ENCODE data around the gene TIMM22. TPM values are rescaled to one million over a fixed set of nuclear protein-coding genes. Genes with fewer than 3 reads are reported as not detected.

TIMM22 gene
- total RNA-seq, 1 experiment from 2014 or later = 14.0 TPM

DNA sequence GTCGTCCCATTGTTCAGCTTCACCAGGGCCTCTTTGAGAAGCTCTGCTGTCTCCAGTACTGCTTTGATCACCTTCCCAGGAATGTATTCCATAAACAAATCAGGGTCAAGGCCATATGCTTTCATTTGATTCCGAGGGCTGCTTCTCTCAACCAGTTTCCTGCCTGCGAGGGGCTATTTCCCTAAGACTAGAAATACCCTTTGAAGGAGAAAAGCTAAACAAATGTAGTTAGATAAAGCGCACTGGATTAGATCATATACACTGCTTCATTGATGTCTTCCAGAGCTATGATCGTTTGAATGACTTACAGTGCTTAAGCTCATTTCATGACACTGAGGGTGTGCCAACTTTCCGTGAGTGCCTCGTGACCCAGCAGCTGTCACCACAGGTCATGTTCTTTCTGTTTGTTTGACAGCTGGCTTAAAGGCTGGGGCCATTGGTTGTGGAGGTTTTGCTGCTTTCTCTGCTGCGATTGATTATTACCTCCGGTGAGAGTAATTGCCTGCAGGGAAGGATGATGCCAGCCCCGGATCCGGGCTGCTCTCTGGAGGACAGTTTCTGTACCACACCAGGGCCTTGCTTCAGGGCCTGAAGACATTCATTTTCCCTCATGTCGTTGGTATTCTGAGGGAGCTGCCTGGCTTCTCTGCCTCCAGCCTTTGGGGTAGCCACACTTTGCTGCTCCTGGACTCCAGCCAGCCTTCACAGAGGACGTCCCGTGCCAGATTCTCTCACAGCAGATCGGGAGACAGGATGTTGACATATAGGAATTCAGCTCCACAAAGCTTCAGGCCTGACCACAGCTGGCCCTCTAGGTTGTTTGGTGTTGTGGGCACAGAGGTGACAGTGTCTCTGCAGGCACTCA, 3.9 kb downstream of the TIMM22 start:
- Histone ChIP-seq H3K27ac (ENCODE audit: low read depth, low read length) (no peak overlapping the region), H2AFZ (ENCODE audit: low read depth, low read length, poor library complexity, severe bottlenecking) (no peak overlapping the region), H3K4me2 (ENCODE audit: low read length) (no peak overlapping the region), H3K36me3 (ENCODE audit: control insufficient read depth in 1 of 2, insufficient read depth in 2 of 2, low read length in 2 of 2) (peaks cover 29 to 33% of the 10 kb centered on the region in 2 experiments), H3K4me3 (replicated peaks in 1 of 2; ENCODE audit: low read depth in 1 of 2, low read length in 2 of 2) (no peak overlapping the region), H4K20me1 (ENCODE audit: insufficient read depth) (peaks cover 4% of the 10 kb centered on the region; the same call in 1 of the 2 replicates), H3K4me1 (ENCODE audit: control insufficient read depth in 1 of 2, insufficient read depth in 2 of 2, low read length in 2 of 2) (peaks cover 8 to 18% of the 10 kb centered on the region in 2 experiments; a peak in 3 of 4 replicates), H3K9ac (ENCODE audit: low read length) (no peak overlapping the region), H3K9me3 (ENCODE audit: control insufficient read depth in 1 of 2, insufficient read depth in 1 of 2, low read depth in 1 of 2, low read length in 2 of 2) (no peaks in the 10 kb centered on the region), H3K9me2 (ENCODE audit: insufficient read depth) (no peaks in the 10 kb centered on the region), H3K27me3 (ENCODE audit: insufficient read depth, low read length) (no peaks in the 10 kb centered on the region), H3K79me2 (ENCODE audit: insufficient read depth, low read length) (peaks cover 34% of the 10 kb centered on the region)
- no peak for DNase-seq (ENCODE audit: low read depth, low spot score)
- ATAC-seq = no peak
- ChIA-PET CTCF (interaction anchor here (1.6 kb wide), 1 partner anchor 57 kb away, joined by 3 read pairs; no protein-coding TSS in a partner anchor), POLR2A (no interaction called here), RAD21 (ENCODE audit: low non-redundant PET in 1 of 2, low total read pairs in 2 of 2, uncharacterized antibody in 2 of 2, unreplicated experiment in 2 of 2) (no interaction called here)
- BruUV-seq (replicated peaks) = no TSS peak
- intact Hi-C loops (cut with micrococcal nuclease) = no loop called here
- no peak for TF ChIP-seq JUND (IDR thresholded peaks at IDR 0.05)

GRCh38 chr17:1001640-1002411, 4.9 kb downstream of the TIMM22 start:
- TSS peak; percentile 14 for BruUV-seq (replicated peaks)
- Histone ChIP-seq H3K9ac (ENCODE audit: low read length) (no peak overlapping the region), H3K9me2 (ENCODE audit: insufficient read depth) (no peaks in the 10 kb centered on the region), H3K4me3 (replicated peaks in 1 of 2; ENCODE audit: low read depth in 1 of 2, low read length in 2 of 2) (no peak overlapping the region), H3K36me3 (ENCODE audit: control insufficient read depth in 1 of 2, insufficient read depth in 2 of 2, low read length in 2 of 2) (peaks cover 29 to 33% of the 10 kb centered on the region in 2 experiments), H3K4me1 (ENCODE audit: control insufficient read depth in 1 of 2, insufficient read depth in 2 of 2, low read length in 2 of 2) (peaks cover 8 to 12% of the 10 kb centered on the region in 2 experiments; a peak in 3 of 4 replicates), H3K27ac (ENCODE audit: low read depth, low read length) (no peak overlapping the region), H3K27me3 (ENCODE audit: insufficient read depth, low read length) (no peaks in the 10 kb centered on the region), H4K20me1 (ENCODE audit: insufficient read depth) (peaks cover 4% of the 10 kb centered on the region; the same call in 1 of the 2 replicates), H3K4me2 (ENCODE audit: low read length) (no peak overlapping the region), H3K79me2 (ENCODE audit: insufficient read depth, low read length) (peaks cover 34% of the 10 kb centered on the region), H2AFZ (ENCODE audit: low read depth, low read length, poor library complexity, severe bottlenecking) (no peak overlapping the region), H3K9me3 (ENCODE audit: control insufficient read depth in 1 of 2, insufficient read depth in 1 of 2, low read depth in 1 of 2, low read length in 2 of 2) (no peaks in the 10 kb centered on the region)
- POLR2A ChIA-PET = no interaction called here
- DNase-seq (ENCODE audit: low read depth, low spot score) (no peak), ATAC-seq (no peak)
- RAD21 ChIA-PET (ENCODE audit: low non-redundant PET in 1 of 2, low total read pairs in 2 of 2, uncharacterized antibody in 2 of 2, unreplicated experiment in 2 of 2) = no interaction called here
- intact Hi-C loops (cut with micrococcal nuclease) = no loop called here
- CTCF ChIA-PET = interaction anchor here (1.6 kb wide), 1 partner anchor 56 kb away, joined by 3 read pairs; no protein-coding TSS in a partner anchor
- 0 out of 2 replicates have a peak, but pooled peaks have one; percentile 14 for TF ChIP-seq POLR2AphosphoS5 (IDR thresholded peaks at IDR 0.05; ENCODE audit: low read depth, low read length)
- no peak for TF ChIP-seq TCF7L2 (IDR thresholded peaks at IDR 0.05; ENCODE audit: borderline replicate concordance, extremely low read depth, insufficient read depth, insufficient read length)

All from HCT116 (cell line).